Measurements from ENCODE around the gene TIAM1.

Gene TIAM1

DNA sequence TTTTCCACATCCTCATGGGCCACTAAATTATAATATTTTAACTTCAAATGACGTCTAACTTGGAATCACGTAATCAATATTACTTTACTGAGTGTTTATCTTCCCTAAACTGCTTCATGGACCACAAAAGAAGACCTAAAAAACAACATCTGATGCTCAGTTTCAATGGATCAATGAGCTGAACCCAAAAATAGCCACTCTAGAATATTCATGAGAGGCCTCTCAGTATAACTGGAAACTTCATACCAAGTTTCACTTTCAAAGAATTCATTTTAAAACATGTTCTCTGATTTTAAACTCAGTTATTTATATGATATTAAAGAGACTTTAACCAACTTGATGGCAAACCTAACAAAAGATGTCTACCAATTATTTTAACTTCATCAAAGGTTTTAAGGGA is 23.7 kb upstream of the TIAM1 start:
- H3K27me3 ChIP-seq (ENCODE audit: low read length), result no peaks in the 10 kb centered on the region
- H3K9me3 ChIP-seq (ENCODE audit: insufficient read depth, low read length), result no peaks in the 10 kb centered on the region
- H3K27ac ChIP-seq (ENCODE audit: low read depth, low read length), result no peak overlapping the region
- H3K79me2 ChIP-seq (ENCODE audit: insufficient read depth, low read length), result no peaks in the 10 kb centered on the region; the same call in 1 of the 2 replicates
- H2AFZ ChIP-seq (ENCODE audit: low read depth, low read length, severe bottlenecking), result no peak overlapping the region
- no peaks in the 10 kb centered on the region for H3K36me3 ChIP-seq (ENCODE audit: low read length)
- H3K9me2 ChIP-seq (replicated peaks; ENCODE audit: insufficient read depth, low read length), result no peaks in the 10 kb centered on the region
- no peak overlapping the region for H3K9ac ChIP-seq (ENCODE audit: low read length)
- H3F3A ChIP-seq (ENCODE audit: insufficient read depth), result no peaks in the 10 kb centered on the region
- no peak for TF ChIP-seq EZH2phosphoT487 (conservative IDR thresholded peaks at IDR 0.05; ENCODE audit: low read length)
- TF ChIP-seq, protein P1, sequence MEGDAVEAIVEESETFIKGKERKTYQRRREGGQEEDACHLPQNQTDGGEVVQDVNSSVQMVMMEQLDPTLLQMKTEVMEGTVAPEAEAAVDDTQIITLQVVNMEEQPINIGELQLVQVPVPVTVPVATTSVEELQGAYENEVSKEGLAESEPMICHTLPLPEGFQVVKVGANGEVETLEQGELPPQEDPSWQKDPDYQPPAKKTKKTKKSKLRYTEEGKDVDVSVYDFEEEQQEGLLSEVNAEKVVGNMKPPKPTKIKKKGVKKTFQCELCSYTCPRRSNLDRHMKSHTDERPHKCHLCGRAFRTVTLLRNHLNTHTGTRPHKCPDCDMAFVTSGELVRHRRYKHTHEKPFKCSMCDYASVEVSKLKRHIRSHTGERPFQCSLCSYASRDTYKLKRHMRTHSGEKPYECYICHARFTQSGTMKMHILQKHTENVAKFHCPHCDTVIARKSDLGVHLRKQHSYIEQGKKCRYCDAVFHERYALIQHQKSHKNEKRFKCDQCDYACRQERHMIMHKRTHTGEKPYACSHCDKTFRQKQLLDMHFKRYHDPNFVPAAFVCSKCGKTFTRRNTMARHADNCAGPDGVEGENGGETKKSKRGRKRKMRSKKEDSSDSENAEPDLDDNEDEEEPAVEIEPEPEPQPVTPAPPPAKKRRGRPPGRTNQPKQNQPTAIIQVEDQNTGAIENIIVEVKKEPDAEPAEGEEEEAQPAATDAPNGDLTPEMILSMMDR (IDR thresholded peaks at IDR 0.05; ENCODE audit: insufficient read depth, low read length, poor library complexity, severe bottlenecking), result no peak
- H3K4me2 ChIP-seq (ENCODE audit: low read depth, low read length, poor library complexity, severe bottlenecking), result no peak overlapping the region
- H3K4me3 ChIP-seq (ENCODE audit: insufficient read depth, low read length, poor library complexity, severe bottlenecking), result no peak overlapping the region
- no peaks in the 10 kb centered on the region for H4K20me1 ChIP-seq (ENCODE audit: low read depth, low read length)

DNA sequence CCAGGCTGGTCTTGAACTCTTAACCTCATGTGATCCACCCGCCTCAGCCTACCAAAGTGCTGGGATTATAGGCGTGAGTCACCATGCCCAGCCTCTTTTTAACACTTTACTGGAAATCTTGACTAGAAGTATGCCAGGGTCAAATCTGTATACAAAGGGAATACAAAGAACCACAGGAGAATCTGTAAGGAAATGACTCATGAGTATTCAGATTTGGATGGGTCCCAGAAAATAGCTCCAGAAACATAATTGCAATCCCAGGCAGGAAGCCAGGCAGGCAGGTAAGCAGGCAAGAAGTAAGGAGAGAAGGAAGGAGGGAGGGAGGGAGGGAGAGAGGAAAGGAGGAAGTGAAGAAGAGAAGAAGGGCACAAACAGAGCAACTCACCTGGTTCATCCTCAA is 22.8 kb upstream of the TIAM1 start:
- Histone ChIP-seq H3K4me2 (ENCODE audit: low read depth, low read length, poor library complexity, severe bottlenecking) (no peak overlapping the region), H3K4me3 (ENCODE audit: insufficient read depth, low read length, poor library complexity, severe bottlenecking) (no peak overlapping the region), H3F3A (ENCODE audit: insufficient read depth) (no peaks in the 10 kb centered on the region), H2AFZ (ENCODE audit: low read depth, low read length, severe bottlenecking) (no peak overlapping the region), H3K27me3 (ENCODE audit: low read length) (no peaks in the 10 kb centered on the region), H3K27ac (ENCODE audit: low read depth, low read length) (no peak overlapping the region), H3K9me2 (replicated peaks; ENCODE audit: insufficient read depth, low read length) (no peaks in the 10 kb centered on the region), H3K79me2 (ENCODE audit: insufficient read depth, low read length) (no peaks in the 10 kb centered on the region; the same call in 1 of the 2 replicates), H4K20me1 (ENCODE audit: low read depth, low read length) (no peaks in the 10 kb centered on the region), H3K9me3 (ENCODE audit: insufficient read depth, low read length) (no peaks in the 10 kb centered on the region), H3K9ac (ENCODE audit: low read length) (no peak overlapping the region), H3K36me3 (ENCODE audit: low read length) (no peaks in the 10 kb centered on the region)
- TF ChIP-seq, protein P1 (IDR thresholded peaks at IDR 0.05; ENCODE audit: insufficient read depth, low read length, poor library complexity, severe bottlenecking), result no peak
- TF ChIP-seq EZH2phosphoT487 (conservative IDR thresholded peaks at IDR 0.05; ENCODE audit: low read length), result no peak

DNA sequence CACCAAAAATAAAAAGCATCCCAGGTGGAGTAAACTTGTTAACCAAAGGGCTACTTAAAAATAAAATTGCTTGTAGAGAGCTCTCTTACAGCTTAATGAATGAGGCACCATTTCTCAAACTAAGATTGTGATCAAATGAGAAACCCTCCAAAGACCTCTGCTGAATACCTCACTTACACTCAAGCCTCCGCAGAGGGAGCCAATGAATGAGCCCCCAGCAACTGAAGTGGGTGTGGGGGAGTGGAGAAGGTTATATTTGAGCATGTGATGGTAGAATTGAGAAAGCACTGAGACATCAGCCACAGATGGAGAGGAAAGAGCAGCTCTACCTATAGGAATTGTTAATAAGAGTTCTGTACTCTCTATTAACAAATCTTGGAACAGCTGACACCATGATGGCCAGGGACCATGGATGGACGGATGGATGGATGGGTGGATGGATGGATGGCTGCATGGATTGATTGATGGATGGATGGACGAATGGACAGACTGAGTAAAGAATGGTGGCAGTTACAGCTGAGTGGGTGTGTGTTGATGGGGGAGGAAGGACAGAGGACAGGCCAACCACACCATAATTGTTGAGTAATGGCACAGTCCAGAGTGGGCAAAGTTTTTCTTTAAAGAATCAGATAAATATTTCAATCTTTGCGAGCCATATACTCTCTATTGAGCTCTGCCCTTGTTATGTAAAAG is 20.3 kb upstream of the TIAM1 start:
- H3K9me3 ChIP-seq (ENCODE audit: insufficient read depth, low read length), result no peaks in the 10 kb centered on the region
- H3K4me2 ChIP-seq (ENCODE audit: low read depth, low read length, poor library complexity, severe bottlenecking), result no peak overlapping the region
- H3K9ac ChIP-seq (ENCODE audit: low read length), result no peak overlapping the region
- H3K27me3 ChIP-seq (ENCODE audit: low read length), result no peaks in the 10 kb centered on the region
- no peaks in the 10 kb centered on the region for H3K9me2 ChIP-seq (replicated peaks; ENCODE audit: insufficient read depth, low read length)
- no peaks in the 10 kb centered on the region for H3K36me3 ChIP-seq (ENCODE audit: low read length)
- no peaks in the 10 kb centered on the region for H3F3A ChIP-seq (ENCODE audit: insufficient read depth)
- H2AFZ ChIP-seq (ENCODE audit: low read depth, low read length, severe bottlenecking), result no peak overlapping the region
- no peak overlapping the region for H3K27ac ChIP-seq (ENCODE audit: low read depth, low read length)
- H4K20me1 ChIP-seq (ENCODE audit: low read depth, low read length), result no peaks in the 10 kb centered on the region
- no peak overlapping the region for H3K4me3 ChIP-seq (ENCODE audit: insufficient read depth, low read length, poor library complexity, severe bottlenecking)
- no peak for TF ChIP-seq EZH2phosphoT487 (conservative IDR thresholded peaks at IDR 0.05; ENCODE audit: low read length)
- TF ChIP-seq, protein P1 (IDR thresholded peaks at IDR 0.05; ENCODE audit: insufficient read depth, low read length, poor library complexity, severe bottlenecking), result no peak
- H3K79me2 ChIP-seq (ENCODE audit: insufficient read depth, low read length), result no peaks in the 10 kb centered on the region; the same call in 1 of the 2 replicates

Measured in SU-DHL-6 (cell line).